ENCODE results near the gene XXYLT1.

Gene XXYLT1

GRCh38 chr3:195181741-195182469, 89.1 kb downstream of the XXYLT1 start:
- WGBS = 16% methylated on average over 7 of the region's 7 CpGs
- Histone ChIP-seq H3K4me1 (ENCODE audit: control insufficient read depth, insufficient read depth, low read depth, low read length) (peaks cover 12% of the 10 kb centered on the region), H3K36me3 (ENCODE audit: control insufficient read depth in 1 of 2, insufficient read depth in 2 of 2, low read depth in 1 of 2, low read length in 2 of 2) (peaks cover 0 to 4% of the 10 kb centered on the region in 2 experiments), H2BK12ac (ENCODE audit: low read length in 2 of 2) (peak overlapping the region; percentile 20 to 91), H3K79me1 (replicated peaks; ENCODE audit: low read length, poor library complexity, severe bottlenecking) (peaks cover 24% of the 10 kb centered on the region), H3K9me3 (ENCODE audit: control insufficient read depth, low read length) (no peaks in the 10 kb centered on the region), H3K4ac (ENCODE audit: low read depth in 1 of 2, low read length in 2 of 2) (peak overlapping the region in 1 of 2 experiments; percentile 2), H2BK120ac (ENCODE audit: low read depth, low read length) (peak overlapping the region; percentile 39), H3K23ac (ENCODE audit: low read length in 2 of 2) (no peak overlapping the region), H2AK5ac (ENCODE audit: low read length, severe bottlenecking) (peak overlapping the region; percentile 41), H3K27me3 (ENCODE audit: control insufficient read depth in 1 of 2, insufficient read depth in 1 of 2, low read length in 2 of 2) (no peaks in the 10 kb centered on the region), H3K9ac (ENCODE audit: low read length) (peak overlapping the region; percentile 61), H2BK5ac (ENCODE audit: low read depth, low read length, poor library complexity, severe bottlenecking) (no peak overlapping the region), H3K4me3 (ENCODE audit: insufficient read depth in 1 of 2, low read depth in 1 of 2, low read length in 2 of 2) (peak overlapping the region in 1 of 2 experiments; percentile 15), H3K18ac (ENCODE audit: low read depth in 1 of 2, low read length in 2 of 2) (peak overlapping the region; percentile 45 to 73), H3K4me2 (ENCODE audit: low read length, poor library complexity, severe bottlenecking) (no peak overlapping the region), H3K14ac (ENCODE audit: low read length in 2 of 2) (no peak overlapping the region), H3K27ac (ENCODE audit: low read length, poor library complexity, severe bottlenecking) (no peak overlapping the region), H4K91ac (ENCODE audit: low read length) (peak overlapping the region; percentile 64), H2BK15ac (ENCODE audit: low read depth, poor library complexity, severe bottlenecking) (peak overlapping the region; percentile 75), H4K8ac (ENCODE audit: low read length) (no peak overlapping the region), H2AFZ (ENCODE audit: low read depth, low read length) (no peak overlapping the region)
- peak; percentile 84 for DNase-seq

- H3K36me3 ChIP-seq (ENCODE audit: control insufficient read depth in 1 of 2, insufficient read depth in 2 of 2, low read depth in 1 of 2, low read length in 2 of 2) = peaks cover 0 to 4% of the 10 kb centered on the region in 2 experiments
Observed at GRCh38 chr3:195181113-195181498, 89.9 kb downstream of the XXYLT1 start.

DNA sequence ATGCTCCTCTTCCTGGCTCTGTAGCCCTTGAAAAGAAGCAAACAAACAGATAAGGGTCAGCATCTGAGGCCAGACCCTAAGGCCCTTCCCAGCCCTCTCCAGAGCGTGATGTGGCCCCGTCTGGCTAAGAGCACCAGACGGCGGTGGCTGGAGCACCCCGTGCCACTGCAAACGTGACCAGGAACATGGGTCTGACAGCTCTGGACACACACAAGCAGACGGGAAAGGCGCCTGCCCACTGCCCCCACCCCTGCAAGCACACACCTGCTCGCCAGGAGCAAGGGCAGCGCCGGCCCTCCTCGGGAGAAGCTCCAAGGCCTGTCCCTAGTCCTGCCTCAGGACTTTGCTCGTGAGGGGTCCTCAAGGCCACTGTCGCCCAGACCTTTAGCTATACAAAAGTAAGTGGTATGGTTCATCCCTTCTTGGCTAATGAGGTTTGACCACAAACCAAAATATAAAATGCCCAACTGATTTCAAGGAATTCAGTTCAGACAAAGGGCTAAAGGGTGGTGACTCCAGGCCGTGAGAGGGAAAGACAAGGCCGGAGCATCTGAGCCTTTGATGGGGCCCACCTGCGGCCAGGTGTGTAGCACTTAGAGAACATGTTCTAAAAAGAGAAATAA, 90.4 kb downstream of the XXYLT1 start:
- 59% methylated on average over 17 of the region's 17 CpGs for WGBS
- Histone ChIP-seq H3K18ac (ENCODE audit: low read depth in 1 of 2, low read length in 2 of 2) (peak overlapping the region; percentile 35 to 70), H2BK15ac (ENCODE audit: low read depth, poor library complexity, severe bottlenecking) (peak overlapping the region; percentile 64), H3K23ac (ENCODE audit: low read length in 2 of 2) (peak overlapping the region in 1 of 2 experiments; percentile 23), H4K8ac (ENCODE audit: low read length) (peak overlapping the region; percentile 90), H3K27me3 (ENCODE audit: control insufficient read depth in 1 of 2, insufficient read depth in 1 of 2, low read length in 2 of 2) (no peaks in the 10 kb centered on the region), H3K4ac (ENCODE audit: low read depth in 1 of 2, low read length in 2 of 2) (peak overlapping the region; percentile 87 to 97), H3K36me3 (ENCODE audit: control insufficient read depth in 1 of 2, insufficient read depth in 2 of 2, low read depth in 1 of 2, low read length in 2 of 2) (peaks cover under 1 to 4% of the 10 kb centered on the region in 2 experiments), H3K27ac (ENCODE audit: low read length, poor library complexity, severe bottlenecking) (no peak overlapping the region), H3K4me1 (ENCODE audit: control insufficient read depth, insufficient read depth, low read depth, low read length) (peaks cover 10% of the 10 kb centered on the region), H3K4me3 (ENCODE audit: insufficient read depth in 1 of 2, low read depth in 1 of 2, low read length in 2 of 2) (no peak overlapping the region), H4K91ac (ENCODE audit: low read length) (peak overlapping the region; percentile 94), H3K9me3 (ENCODE audit: control insufficient read depth, low read length) (no peaks in the 10 kb centered on the region), H2AK5ac (ENCODE audit: low read length, severe bottlenecking) (peak overlapping the region; percentile 36), H2AFZ (ENCODE audit: low read depth, low read length) (no peak overlapping the region), H2BK5ac (ENCODE audit: low read depth, low read length, poor library complexity, severe bottlenecking) (no peak overlapping the region), H3K9ac (ENCODE audit: low read length) (no peak overlapping the region), H2BK12ac (ENCODE audit: low read length in 2 of 2) (peak overlapping the region; percentile 45 to 99), H3K79me1 (replicated peaks; ENCODE audit: low read length, poor library complexity, severe bottlenecking) (peaks cover 16% of the 10 kb centered on the region), H2BK120ac (ENCODE audit: low read depth, low read length) (peak overlapping the region; percentile 84), H3K4me2 (ENCODE audit: low read length, poor library complexity, severe bottlenecking) (no peak overlapping the region), H3K14ac (ENCODE audit: low read length in 2 of 2) (peak overlapping the region in 1 of 2 experiments; percentile 59)
- peak; percentile 44 for DNase-seq

More at GRCh38 chr3:195181113-195181498, 89.9 kb downstream of the XXYLT1 start:
- H4K91ac ChIP-seq (ENCODE audit: low read length) = peak overlapping the region; percentile 77
- 95% methylated on average over 9 of the region's 9 CpGs for WGBS
- peak overlapping the region; percentile 13 to 45 for H3K18ac ChIP-seq (ENCODE audit: low read depth in 1 of 2, low read length in 2 of 2)
- peak overlapping the region; percentile 39 for H2BK120ac ChIP-seq (ENCODE audit: low read depth, low read length)
- no peak overlapping the region for H2BK5ac ChIP-seq (ENCODE audit: low read depth, low read length, poor library complexity, severe bottlenecking)
- no peak overlapping the region for H3K4me2 ChIP-seq (ENCODE audit: low read length, poor library complexity, severe bottlenecking)
- H3K4me1 ChIP-seq (ENCODE audit: control insufficient read depth, insufficient read depth, low read depth, low read length) = peaks cover 10% of the 10 kb centered on the region
- no peak overlapping the region for H2AK5ac ChIP-seq (ENCODE audit: low read length, severe bottlenecking)
- peak overlapping the region; percentile 64 for H2BK15ac ChIP-seq (ENCODE audit: low read depth, poor library complexity, severe bottlenecking)
- no peak overlapping the region for H2AFZ ChIP-seq (ENCODE audit: low read depth, low read length)
- peak overlapping the region; percentile 91 to 99 for H2BK12ac ChIP-seq (ENCODE audit: low read length in 2 of 2)
- no peaks in the 10 kb centered on the region for H3K27me3 ChIP-seq (ENCODE audit: control insufficient read depth in 1 of 2, insufficient read depth in 1 of 2, low read length in 2 of 2)
- no peak overlapping the region for H3K14ac ChIP-seq (ENCODE audit: low read length in 2 of 2)
- H3K79me1 ChIP-seq (replicated peaks; ENCODE audit: low read length, poor library complexity, severe bottlenecking) = peaks cover 21% of the 10 kb centered on the region
- H3K27ac ChIP-seq (ENCODE audit: low read length, poor library complexity, severe bottlenecking) = no peak overlapping the region
- no peak for DNase-seq
- no peak overlapping the region for H3K9ac ChIP-seq (ENCODE audit: low read length)
- H3K23ac ChIP-seq (ENCODE audit: low read length in 2 of 2) = no peak overlapping the region
- no peak overlapping the region for H3K4me3 ChIP-seq (ENCODE audit: insufficient read depth in 1 of 2, low read depth in 1 of 2, low read length in 2 of 2)
- H3K4ac ChIP-seq (ENCODE audit: low read depth in 1 of 2, low read length in 2 of 2) = peak overlapping the region; percentile 3 to 31
- no peaks in the 10 kb centered on the region for H3K9me3 ChIP-seq (ENCODE audit: control insufficient read depth, low read length)
- H4K8ac ChIP-seq (ENCODE audit: low read length) = peak overlapping the region; percentile 71
